Measurements from ENCODE around the gene INTS7. TPM values are rescaled to one million over a fixed set of nuclear protein-coding genes. Genes with fewer than 3 reads are reported as not detected.

INTS7 gene
- total and polyA plus RNA-seq, 2 experiments from 2014 or later = 10.9 to 34.0 TPM

DNA sequence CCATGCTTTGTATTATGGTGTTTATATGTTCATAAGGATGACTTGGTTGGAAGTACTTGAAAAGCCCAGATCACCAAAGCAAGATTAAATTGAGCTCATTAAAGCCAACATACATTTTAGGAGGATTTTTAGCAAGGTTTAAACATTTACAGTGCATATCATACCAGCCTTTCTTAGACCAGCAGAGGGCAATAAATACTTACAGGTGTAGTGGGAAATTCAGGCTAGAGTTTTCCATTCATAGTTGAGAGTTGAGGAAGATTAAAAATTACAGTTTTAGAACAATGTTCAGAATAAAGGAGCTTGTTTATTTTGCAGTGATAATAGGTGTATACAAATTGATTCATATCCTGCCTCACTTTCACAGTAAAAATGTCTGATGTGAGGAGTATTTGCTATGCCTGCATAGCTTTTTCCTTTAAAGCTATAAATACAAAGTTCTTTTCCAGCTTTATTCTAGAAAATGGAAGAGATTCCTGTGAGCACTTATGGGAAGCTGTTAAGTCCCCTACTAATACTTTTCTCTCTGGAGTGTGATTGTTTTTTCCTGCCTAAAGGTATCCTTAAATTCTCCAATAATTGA is 35.5 kb upstream of the INTS7 start:
- no peaks in the 10 kb centered on the region for H3K27me3 ChIP-seq (ENCODE audit: insufficient read depth)
- TF ChIP-seq POLR2AphosphoS5 (IDR thresholded peaks at IDR 0.05; ENCODE audit: low read depth) = no peak
- TF ChIP-seq, protein P1, sequence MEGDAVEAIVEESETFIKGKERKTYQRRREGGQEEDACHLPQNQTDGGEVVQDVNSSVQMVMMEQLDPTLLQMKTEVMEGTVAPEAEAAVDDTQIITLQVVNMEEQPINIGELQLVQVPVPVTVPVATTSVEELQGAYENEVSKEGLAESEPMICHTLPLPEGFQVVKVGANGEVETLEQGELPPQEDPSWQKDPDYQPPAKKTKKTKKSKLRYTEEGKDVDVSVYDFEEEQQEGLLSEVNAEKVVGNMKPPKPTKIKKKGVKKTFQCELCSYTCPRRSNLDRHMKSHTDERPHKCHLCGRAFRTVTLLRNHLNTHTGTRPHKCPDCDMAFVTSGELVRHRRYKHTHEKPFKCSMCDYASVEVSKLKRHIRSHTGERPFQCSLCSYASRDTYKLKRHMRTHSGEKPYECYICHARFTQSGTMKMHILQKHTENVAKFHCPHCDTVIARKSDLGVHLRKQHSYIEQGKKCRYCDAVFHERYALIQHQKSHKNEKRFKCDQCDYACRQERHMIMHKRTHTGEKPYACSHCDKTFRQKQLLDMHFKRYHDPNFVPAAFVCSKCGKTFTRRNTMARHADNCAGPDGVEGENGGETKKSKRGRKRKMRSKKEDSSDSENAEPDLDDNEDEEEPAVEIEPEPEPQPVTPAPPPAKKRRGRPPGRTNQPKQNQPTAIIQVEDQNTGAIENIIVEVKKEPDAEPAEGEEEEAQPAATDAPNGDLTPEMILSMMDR (conservative IDR thresholded peaks at IDR 0.05; ENCODE audit: low read depth in 2 of 2) = peak; percentile 61 to 72
- H2AFZ ChIP-seq = no peak overlapping the region
- no peaks in the 10 kb centered on the region for H3K4me1 Mint-ChIP-seq
- H3F3A ChIP-seq (replicated peaks; ENCODE audit: low read depth) = no peaks in the 10 kb centered on the region
- H3K4me3 Mint-ChIP-seq = no peak overlapping the region
- H3K4me1 ChIP-seq (ENCODE audit: insufficient read depth) = no peaks in the 10 kb centered on the region
- no peaks in the 10 kb centered on the region for H3K9me3 Mint-ChIP-seq
- H3K36me3 ChIP-seq (ENCODE audit: insufficient read depth) = peaks cover 59% of the 10 kb centered on the region
- no peaks in the 10 kb centered on the region for H3K79me2 ChIP-seq (replicated peaks; ENCODE audit: insufficient read depth)
- ATAC-seq (no peak; the same call in 1 of the 3 replicates), DNase-seq (ENCODE audit: low spot score) (peak; percentile 45)
- no peak overlapping the region for H3K4me3 ChIP-seq
- H3K27me3 Mint-ChIP-seq (ENCODE audit: insufficient read depth, low read depth, poor library complexity) = peaks cover 2% of the 10 kb centered on the region
- H3K36me3 Mint-ChIP-seq (ENCODE audit: low read depth) = peaks cover 83% of the 10 kb centered on the region
- H3K4me2 ChIP-seq = no peak overlapping the region
- H3K9me2 ChIP-seq (ENCODE audit: insufficient read depth) = no peaks in the 10 kb centered on the region
- H3K27ac Mint-ChIP-seq = no peak overlapping the region
- H3K27ac ChIP-seq (ENCODE audit: low read depth) = no peak overlapping the region
- no peaks in the 10 kb centered on the region for H4K20me1 ChIP-seq (replicated peaks; ENCODE audit: insufficient read depth)

DNA sequence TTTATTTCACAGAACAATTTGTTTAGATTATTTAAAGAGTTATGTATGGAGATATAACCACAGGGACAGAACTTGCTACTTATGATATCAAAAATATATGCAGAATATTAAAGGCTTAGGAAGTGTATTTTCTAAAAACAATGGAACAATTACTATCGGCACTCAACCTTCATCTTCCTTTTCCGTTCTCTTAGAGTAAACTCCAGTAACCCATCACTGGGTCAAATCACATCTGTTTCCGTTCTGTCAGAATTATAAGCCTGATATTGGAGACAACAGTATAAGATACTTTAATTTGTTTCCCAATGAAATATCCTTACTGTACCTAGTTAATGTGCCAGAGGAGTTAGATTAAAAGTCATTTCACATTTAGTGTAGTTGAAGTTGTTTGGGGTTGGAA is 32.4 kb upstream of the INTS7 start:
- H3K27me3 Mint-ChIP-seq (ENCODE audit: insufficient read depth, low read depth, poor library complexity) = no peaks in the 10 kb centered on the region
- Histone ChIP-seq H3F3A (replicated peaks; ENCODE audit: low read depth) (no peaks in the 10 kb centered on the region), H3K27ac (ENCODE audit: low read depth) (no peak overlapping the region), H3K9me2 (ENCODE audit: insufficient read depth) (no peaks in the 10 kb centered on the region), H3K27me3 (ENCODE audit: insufficient read depth) (no peaks in the 10 kb centered on the region), H3K36me3 (ENCODE audit: insufficient read depth) (peaks cover 55% of the 10 kb centered on the region), H4K20me1 (replicated peaks; ENCODE audit: insufficient read depth) (no peaks in the 10 kb centered on the region), H3K4me2 (no peak overlapping the region), H3K79me2 (replicated peaks; ENCODE audit: insufficient read depth) (no peaks in the 10 kb centered on the region), H3K4me3 (no peak overlapping the region), H2AFZ (no peak overlapping the region), H3K4me1 (ENCODE audit: insufficient read depth) (no peaks in the 10 kb centered on the region)
- H3K27ac Mint-ChIP-seq = no peak overlapping the region
- no peak overlapping the region for H3K4me3 Mint-ChIP-seq
- no peak for DNase-seq (ENCODE audit: low spot score)
- no peak for ATAC-seq
- peaks cover 80% of the 10 kb centered on the region for H3K36me3 Mint-ChIP-seq (ENCODE audit: low read depth)
- H3K4me1 Mint-ChIP-seq = no peaks in the 10 kb centered on the region
- no peaks in the 10 kb centered on the region for H3K9me3 Mint-ChIP-seq
- no peak for TF ChIP-seq CREB1 (CRISPR knock-in tag; IDR thresholded peaks at IDR 0.05; ENCODE audit: low read depth)
- TF ChIP-seq, protein P1 (conservative IDR thresholded peaks at IDR 0.05; ENCODE audit: low read depth in 2 of 2) = no peak
- no peak for TF ChIP-seq EZH2 (IDR thresholded peaks at IDR 0.05; ENCODE audit: low read depth, unreplicated experiment)
- no peak for TF ChIP-seq POLR2AphosphoS5 (IDR thresholded peaks at IDR 0.05; ENCODE audit: low read depth)
- TF ChIP-seq, protein P2, sequence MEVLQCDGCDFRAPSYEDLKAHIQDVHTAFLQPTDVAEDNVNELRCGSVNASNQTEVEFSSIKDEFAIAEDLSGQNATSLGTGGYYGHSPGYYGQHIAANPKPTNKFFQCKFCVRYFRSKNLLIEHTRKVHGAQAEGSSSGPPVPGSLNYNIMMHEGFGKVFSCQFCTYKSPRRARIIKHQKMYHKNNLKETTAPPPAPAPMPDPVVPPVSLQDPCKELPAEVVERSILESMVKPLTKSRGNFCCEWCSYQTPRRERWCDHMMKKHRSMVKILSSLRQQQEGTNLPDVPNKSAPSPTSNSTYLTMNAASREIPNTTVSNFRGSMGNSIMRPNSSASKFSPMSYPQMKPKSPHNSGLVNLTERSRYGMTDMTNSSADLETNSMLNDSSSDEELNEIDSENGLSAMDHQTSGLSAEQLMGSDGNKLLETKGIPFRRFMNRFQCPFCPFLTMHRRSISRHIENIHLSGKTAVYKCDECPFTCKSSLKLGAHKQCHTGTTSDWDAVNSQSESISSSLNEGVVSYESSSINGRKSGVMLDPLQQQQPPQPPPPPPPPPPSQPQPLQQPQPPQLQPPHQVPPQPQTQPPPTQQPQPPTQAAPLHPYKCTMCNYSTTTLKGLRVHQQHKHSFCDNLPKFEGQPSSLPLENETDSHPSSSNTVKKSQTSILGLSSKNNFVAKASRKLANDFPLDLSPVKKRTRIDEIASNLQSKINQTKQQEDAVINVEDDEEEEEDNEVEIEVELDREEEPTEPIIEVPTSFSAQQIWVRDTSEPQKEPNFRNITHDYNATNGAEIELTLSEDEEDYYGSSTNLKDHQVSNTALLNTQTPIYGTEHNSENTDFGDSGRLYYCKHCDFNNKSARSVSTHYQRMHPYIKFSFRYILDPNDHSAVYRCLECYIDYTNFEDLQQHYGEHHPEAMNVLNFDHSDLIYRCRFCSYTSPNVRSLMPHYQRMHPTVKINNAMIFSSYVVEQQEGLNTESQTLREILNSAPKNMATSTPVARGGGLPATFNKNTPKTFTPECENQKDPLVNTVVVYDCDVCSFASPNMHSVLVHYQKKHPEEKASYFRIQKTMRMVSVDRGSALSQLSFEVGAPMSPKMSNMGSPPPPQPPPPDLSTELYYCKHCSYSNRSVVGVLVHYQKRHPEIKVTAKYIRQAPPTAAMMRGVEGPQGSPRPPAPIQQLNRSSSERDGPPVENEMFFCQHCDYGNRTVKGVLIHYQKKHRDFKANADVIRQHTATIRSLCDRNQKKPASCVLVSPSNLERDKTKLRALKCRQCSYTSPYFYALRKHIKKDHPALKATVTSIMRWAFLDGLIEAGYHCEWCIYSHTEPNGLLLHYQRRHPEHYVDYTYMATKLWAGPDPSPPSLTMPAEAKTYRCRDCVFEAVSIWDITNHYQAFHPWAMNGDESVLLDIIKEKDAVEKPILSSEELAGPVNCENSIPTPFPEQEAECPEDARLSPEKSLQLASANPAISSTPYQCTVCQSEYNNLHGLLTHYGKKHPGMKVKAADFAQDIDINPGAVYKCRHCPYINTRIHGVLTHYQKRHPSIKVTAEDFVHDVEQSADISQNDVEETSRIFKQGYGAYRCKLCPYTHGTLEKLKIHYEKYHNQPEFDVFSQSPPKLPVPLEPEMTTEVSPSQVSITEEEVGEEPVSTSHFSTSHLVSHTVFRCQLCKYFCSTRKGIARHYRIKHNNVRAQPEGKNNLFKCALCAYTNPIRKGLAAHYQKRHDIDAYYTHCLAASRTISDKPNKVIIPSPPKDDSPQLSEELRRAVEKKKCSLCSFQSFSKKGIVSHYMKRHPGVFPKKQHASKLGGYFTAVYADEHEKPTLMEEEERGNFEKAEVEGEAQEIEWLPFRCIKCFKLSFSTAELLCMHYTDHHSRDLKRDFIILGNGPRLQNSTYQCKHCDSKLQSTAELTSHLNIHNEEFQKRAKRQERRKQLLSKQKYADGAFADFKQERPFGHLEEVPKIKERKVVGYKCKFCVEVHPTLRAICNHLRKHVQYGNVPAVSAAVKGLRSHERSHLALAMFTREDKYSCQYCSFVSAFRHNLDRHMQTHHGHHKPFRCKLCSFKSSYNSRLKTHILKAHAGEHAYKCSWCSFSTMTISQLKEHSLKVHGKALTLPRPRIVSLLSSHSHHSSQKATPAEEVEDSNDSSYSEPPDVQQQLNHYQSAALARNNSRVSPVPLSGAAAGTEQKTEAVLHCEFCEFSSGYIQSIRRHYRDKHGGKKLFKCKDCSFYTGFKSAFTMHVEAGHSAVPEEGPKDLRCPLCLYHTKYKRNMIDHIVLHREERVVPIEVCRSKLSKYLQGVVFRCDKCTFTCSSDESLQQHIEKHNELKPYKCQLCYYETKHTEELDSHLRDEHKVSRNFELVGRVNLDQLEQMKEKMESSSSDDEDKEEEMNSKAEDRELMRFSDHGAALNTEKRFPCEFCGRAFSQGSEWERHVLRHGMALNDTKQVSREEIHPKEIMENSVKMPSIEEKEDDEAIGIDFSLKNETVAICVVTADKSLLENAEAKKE (CRISPR knock-in tag; IDR thresholded peaks at IDR 0.05) = no peak
- TF ChIP-seq ZNF331 (CRISPR knock-in tag; IDR thresholded peaks at IDR 0.05; ENCODE audit: low read depth) = no peak
- TF ChIP-seq JUNB (IDR thresholded peaks at IDR 0.05; ENCODE audit: unreplicated experiment) = no peak
- TF ChIP-seq, protein P3, sequence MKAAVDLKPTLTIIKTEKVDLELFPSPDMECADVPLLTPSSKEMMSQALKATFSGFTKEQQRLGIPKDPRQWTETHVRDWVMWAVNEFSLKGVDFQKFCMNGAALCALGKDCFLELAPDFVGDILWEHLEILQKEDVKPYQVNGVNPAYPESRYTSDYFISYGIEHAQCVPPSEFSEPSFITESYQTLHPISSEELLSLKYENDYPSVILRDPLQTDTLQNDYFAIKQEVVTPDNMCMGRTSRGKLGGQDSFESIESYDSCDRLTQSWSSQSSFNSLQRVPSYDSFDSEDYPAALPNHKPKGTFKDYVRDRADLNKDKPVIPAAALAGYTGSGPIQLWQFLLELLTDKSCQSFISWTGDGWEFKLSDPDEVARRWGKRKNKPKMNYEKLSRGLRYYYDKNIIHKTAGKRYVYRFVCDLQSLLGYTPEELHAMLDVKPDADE (IDR thresholded peaks at IDR 0.05) = no peak
- TF ChIP-seq EZH2phosphoT487 (IDR thresholded peaks at IDR 0.05; ENCODE audit: unreplicated experiment) = no peak
- TF ChIP-seq NANOG (IDR thresholded peaks at IDR 0.05; ENCODE audit: borderline replicate concordance) = no peak

Data from GM23338 (cell line).